ENCODE measurements around the gene SPEG. TPM values are rescaled to one million over a fixed set of nuclear protein-coding genes. Genes with fewer than 3 reads are reported as not detected.

Gene SPEG
- total RNA-seq, 1 donor from 2014 or later: 71.2 TPM

DNA sequence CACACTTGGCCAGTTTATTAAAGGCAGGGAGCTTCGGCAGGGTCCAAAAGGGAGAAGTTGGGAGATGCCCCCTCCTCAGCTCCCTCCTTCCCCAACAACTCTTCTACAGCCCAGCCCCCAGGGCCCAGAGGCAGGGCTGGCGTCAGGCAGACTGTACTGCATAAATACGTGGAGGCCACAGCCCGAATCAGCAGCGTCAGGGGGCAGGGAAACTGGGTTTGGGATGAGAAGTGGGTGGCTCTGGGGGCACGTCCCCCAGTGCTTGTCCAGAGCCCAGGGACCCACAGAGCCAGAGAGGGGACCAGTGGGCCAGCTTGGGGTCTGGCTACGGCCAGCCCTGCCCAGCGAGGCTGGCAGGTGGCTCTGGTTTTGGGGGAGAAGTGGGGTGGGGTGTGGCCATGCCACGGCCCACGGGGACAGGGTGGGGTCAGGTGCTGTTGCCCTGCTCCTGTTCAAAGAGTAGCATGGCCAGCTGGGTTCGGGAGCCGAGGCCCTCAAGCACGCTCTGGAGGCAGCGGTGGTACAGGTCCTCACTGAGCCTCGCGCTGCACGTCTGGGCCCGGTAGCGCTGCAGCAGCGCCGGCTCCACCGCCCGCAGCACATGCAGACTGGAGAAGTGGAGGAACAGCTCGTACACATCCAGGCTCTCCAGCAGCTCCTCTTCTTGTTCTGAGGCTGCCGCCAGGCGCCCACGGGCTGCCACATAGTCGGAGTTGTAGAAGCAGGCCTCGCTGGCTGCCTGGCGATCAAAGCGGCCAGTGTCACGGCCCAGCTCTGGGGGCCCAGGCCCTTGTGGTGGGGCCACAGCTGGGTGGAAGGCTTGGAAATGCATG is 104.5 kb downstream of the SPEG start:
- Histone ChIP-seq H4K20me1 (ENCODE audit: insufficient read depth, low read length) (peaks cover 56% of the 10 kb centered on the region), H2AFZ (ENCODE audit: low read depth, low read length) (no peak overlapping the region), H3K9me3 (ENCODE audit: insufficient read depth, low read depth, low read length) (no peaks in the 10 kb centered on the region), H3K79me2 (ENCODE audit: insufficient read depth, low read length) (peaks cover 35% of the 10 kb centered on the region), H3K4me1 (ENCODE audit: insufficient read depth, low read length) (peaks cover 32% of the 10 kb centered on the region), H3K4me2 (ENCODE audit: low read length) (peak overlapping the region; percentile 54), H3K9ac (ENCODE audit: low read length) (peak overlapping the region; percentile 37), H3K36me3 (ENCODE audit: insufficient read depth, low read length) (peaks cover 13% of the 10 kb centered on the region), H3K27ac (ENCODE audit: low read depth, low read length) (no peak overlapping the region), H3K4me3 (ENCODE audit: insufficient read depth, low read depth, low read length) (no peak overlapping the region), H3K27me3 (ENCODE audit: insufficient read depth, low read length) (no peaks in the 10 kb centered on the region)
- peaks cover 7% of the 10 kb centered on the region for H3K4me1 Mint-ChIP-seq (ENCODE audit: low read depth, unreplicated experiment)
- FAIRE-seq (no peak), DNase-seq (ENCODE audit: low read depth) (no peak)
- H3K9me3 Mint-ChIP-seq (ENCODE audit: unreplicated experiment): no peaks in the 10 kb centered on the region
- H3K27ac Mint-ChIP-seq (ENCODE audit: unreplicated experiment): no peak overlapping the region
- peaks cover 7% of the 10 kb centered on the region for H3K36me3 Mint-ChIP-seq (ENCODE audit: low read depth, unreplicated experiment)
- peaks cover 2% of the 10 kb centered on the region for H3K27me3 Mint-ChIP-seq (ENCODE audit: low read depth, unreplicated experiment)
- TF ChIP-seq, protein P1, sequence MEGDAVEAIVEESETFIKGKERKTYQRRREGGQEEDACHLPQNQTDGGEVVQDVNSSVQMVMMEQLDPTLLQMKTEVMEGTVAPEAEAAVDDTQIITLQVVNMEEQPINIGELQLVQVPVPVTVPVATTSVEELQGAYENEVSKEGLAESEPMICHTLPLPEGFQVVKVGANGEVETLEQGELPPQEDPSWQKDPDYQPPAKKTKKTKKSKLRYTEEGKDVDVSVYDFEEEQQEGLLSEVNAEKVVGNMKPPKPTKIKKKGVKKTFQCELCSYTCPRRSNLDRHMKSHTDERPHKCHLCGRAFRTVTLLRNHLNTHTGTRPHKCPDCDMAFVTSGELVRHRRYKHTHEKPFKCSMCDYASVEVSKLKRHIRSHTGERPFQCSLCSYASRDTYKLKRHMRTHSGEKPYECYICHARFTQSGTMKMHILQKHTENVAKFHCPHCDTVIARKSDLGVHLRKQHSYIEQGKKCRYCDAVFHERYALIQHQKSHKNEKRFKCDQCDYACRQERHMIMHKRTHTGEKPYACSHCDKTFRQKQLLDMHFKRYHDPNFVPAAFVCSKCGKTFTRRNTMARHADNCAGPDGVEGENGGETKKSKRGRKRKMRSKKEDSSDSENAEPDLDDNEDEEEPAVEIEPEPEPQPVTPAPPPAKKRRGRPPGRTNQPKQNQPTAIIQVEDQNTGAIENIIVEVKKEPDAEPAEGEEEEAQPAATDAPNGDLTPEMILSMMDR (IDR thresholded peaks at IDR 0.05; ENCODE audit: insufficient read depth, low read depth, low read length): no peak
- TF ChIP-seq EZH2 (IDR thresholded peaks at IDR 0.05; ENCODE audit: insufficient read depth, low read length): no peak
- H3K4me3 Mint-ChIP-seq (ENCODE audit: unreplicated experiment): peak overlapping the region; percentile 40

DNA sequence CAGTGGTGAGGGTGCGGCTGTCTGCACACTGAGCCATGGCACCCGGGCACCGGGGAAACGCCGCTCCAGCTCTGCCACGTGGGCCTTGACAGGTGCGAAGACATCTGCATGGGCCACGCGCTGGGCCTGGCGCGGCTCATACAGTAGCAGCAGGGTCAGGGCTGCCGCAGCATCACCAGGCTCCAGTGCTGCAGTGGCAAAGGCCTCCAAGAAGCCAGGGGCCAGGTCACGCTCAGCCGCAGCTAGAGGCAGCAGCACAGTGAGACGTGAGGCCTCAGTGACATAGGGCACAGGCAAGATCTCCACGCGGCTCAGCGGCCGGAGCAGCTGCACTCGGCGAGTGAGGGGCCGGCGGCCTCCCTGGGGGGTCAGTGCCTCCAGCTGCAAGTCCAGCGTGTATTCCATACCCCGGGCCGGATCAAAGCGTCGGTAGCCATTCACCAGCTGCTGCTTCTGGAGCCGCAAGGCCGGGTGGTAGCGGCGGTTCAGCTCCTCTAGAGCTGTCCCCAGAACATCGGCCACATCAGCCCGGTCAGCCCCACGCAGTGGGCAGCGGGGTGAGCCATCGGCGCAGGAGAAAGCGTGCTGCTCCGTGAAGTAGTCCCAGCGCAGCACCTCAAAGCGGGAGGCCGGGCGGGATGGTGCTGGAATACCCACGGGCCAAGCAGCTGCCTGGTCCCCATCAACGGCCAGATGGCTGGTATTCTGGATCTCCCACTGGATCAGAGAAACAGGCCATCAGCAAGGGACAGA is 105.5 kb downstream of the SPEG start:
- Mint-ChIP-seq H3K27me3 (ENCODE audit: low read depth, unreplicated experiment) (peaks cover 6% of the 10 kb centered on the region), H3K4me3 (ENCODE audit: unreplicated experiment) (no peak overlapping the region), H3K4me1 (ENCODE audit: low read depth, unreplicated experiment) (peaks cover 12% of the 10 kb centered on the region), H3K36me3 (ENCODE audit: low read depth, unreplicated experiment) (peaks cover 8% of the 10 kb centered on the region), H3K27ac (ENCODE audit: unreplicated experiment) (no peak overlapping the region), H3K9me3 (ENCODE audit: unreplicated experiment) (no peaks in the 10 kb centered on the region)
- Histone ChIP-seq H2AFZ (ENCODE audit: low read depth, low read length) (no peak overlapping the region), H3K9me3 (ENCODE audit: insufficient read depth, low read depth, low read length) (no peaks in the 10 kb centered on the region), H4K20me1 (ENCODE audit: insufficient read depth, low read length) (peaks cover 56% of the 10 kb centered on the region), H3K79me2 (ENCODE audit: insufficient read depth, low read length) (peaks cover 35% of the 10 kb centered on the region), H3K27me3 (ENCODE audit: insufficient read depth, low read length) (no peaks in the 10 kb centered on the region), H3K27ac (ENCODE audit: low read depth, low read length) (no peak overlapping the region), H3K36me3 (ENCODE audit: insufficient read depth, low read length) (peaks cover 13% of the 10 kb centered on the region), H3K4me2 (ENCODE audit: low read length) (no peak overlapping the region), H3K4me3 (ENCODE audit: insufficient read depth, low read depth, low read length) (no peak overlapping the region), H3K9ac (ENCODE audit: low read length) (no peak overlapping the region), H3K4me1 (ENCODE audit: insufficient read depth, low read length) (peaks cover 36% of the 10 kb centered on the region)
- TF ChIP-seq, protein P1 (IDR thresholded peaks at IDR 0.05; ENCODE audit: insufficient read depth, low read depth, low read length): no peak
- no peak for TF ChIP-seq EZH2 (IDR thresholded peaks at IDR 0.05; ENCODE audit: insufficient read depth, low read length)
- FAIRE-seq (no peak), DNase-seq (ENCODE audit: low read depth) (no peak)
